ENCODE results near the gene DGCR8.

DGCR8 gene

DNA sequence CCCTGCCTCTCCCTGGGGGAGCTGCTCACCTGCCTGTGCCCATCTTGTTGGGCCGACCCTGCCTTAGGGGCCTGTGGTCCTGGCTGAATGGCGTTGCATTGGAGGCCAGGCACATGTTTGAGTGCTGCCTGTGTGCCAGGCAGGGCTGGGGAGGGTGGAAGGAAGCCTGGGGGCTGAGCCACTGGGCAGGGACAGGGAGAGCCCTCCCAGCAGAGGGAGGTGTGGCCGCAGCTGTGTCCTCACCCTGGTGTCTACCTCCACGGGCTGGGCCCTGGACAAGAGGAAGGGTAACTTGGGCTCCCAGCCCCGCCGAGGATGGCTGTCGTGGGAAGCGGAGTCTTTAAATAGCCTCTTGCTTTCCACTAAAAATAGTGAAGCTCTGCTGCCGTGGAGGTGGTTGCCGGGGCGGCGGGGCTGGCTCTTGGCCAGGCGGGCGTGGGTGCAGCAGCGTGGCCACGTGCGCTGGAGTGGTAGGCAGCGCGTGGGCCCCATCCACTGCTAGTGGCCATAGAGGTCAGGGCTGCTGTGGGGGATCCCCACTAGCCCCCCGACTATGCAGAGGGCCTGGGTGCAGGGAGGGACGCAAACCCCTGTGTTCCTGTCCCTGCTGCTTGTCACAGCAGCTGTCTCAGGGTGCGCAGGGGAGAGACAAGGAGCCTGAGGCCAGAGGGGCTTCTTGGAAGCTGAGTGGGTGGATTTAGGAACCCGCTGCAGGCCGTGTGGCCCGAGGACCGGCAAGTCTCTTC lies 57.8 kb downstream of the DGCR8 start:
- Histone ChIP-seq H2BK120ac (ENCODE audit: low read depth, low read length) (no peak overlapping the region), H3K4me2 (ENCODE audit: low read length) (no peak overlapping the region), H2AK5ac (ENCODE audit: low read length) (no peak overlapping the region), H3K79me2 (ENCODE audit: control insufficient read depth, insufficient read depth, low read length) (no peaks in the 10 kb centered on the region), H3K27ac (ENCODE audit: low read depth, low read length) (no peak overlapping the region), H4K5ac (ENCODE audit: low read length) (no peak overlapping the region), H2BK5ac (ENCODE audit: low read length) (no peak overlapping the region), H2BK15ac (replicated peaks; ENCODE audit: low read depth) (no peak overlapping the region), H3K56ac (ENCODE audit: low read length) (no peak overlapping the region), H3K18ac (ENCODE audit: low read length) (no peak overlapping the region), H3K27me3 (ENCODE audit: insufficient read depth, low read length, poor library complexity) (no peaks in the 10 kb centered on the region), H3K4ac (ENCODE audit: low read depth, low read length) (no peak overlapping the region), H3K36me3 (ENCODE audit: control insufficient read depth, insufficient read depth, low read length) (no peaks in the 10 kb centered on the region), H3K4me1 (ENCODE audit: control insufficient read depth, low read depth, low read length) (no peaks in the 10 kb centered on the region), H4K8ac (ENCODE audit: low read depth, low read length) (no peak overlapping the region), H3K4me3 (ENCODE audit: low read length) (no peak overlapping the region), H3K79me1 (ENCODE audit: low read length) (peaks cover 3% of the 10 kb centered on the region), H3K23ac (ENCODE audit: low read length) (no peak overlapping the region), H3K9ac (ENCODE audit: low read length) (no peak overlapping the region)
- no peak for DNase-seq
- WGBS (ENCODE audit: extremely low coverage, insufficient coverage, low lambda C conversion rate): no CpG with 5 or more reads among the region's 26 CpGs

DNA sequence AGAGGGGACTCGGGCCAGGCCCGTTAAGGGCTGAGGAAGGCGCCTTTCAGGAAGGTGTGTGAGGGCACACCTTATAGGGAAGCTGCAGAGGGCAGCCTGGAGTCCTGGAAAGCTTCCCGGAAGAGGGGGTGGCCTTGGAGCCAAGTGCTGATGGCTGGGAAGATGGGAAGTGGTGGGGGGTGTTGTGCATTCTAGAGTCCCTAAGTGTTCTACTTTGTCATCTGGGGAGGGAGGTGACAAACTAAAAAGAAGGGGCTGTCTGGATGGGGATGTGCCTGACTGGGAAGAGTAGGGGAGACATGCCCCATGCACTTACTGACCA lies 58.3 kb downstream of the DGCR8 start:
- no peaks in the 10 kb centered on the region for H3K79me2 ChIP-seq (ENCODE audit: control insufficient read depth, insufficient read depth, low read length)
- no peaks in the 10 kb centered on the region for H3K36me3 ChIP-seq (ENCODE audit: control insufficient read depth, insufficient read depth, low read length)
- H2BK5ac ChIP-seq (ENCODE audit: low read length): no peak overlapping the region
- H3K79me1 ChIP-seq (ENCODE audit: low read length): peaks cover 3% of the 10 kb centered on the region
- WGBS (ENCODE audit: extremely low coverage, insufficient coverage, low lambda C conversion rate): no CpG with 5 or more reads among the region's 4 CpGs
- DNase-seq: no peak
- H4K8ac ChIP-seq (ENCODE audit: low read depth, low read length): no peak overlapping the region
- H3K23ac ChIP-seq (ENCODE audit: low read length): no peak overlapping the region
- no peak overlapping the region for H3K4me3 ChIP-seq (ENCODE audit: low read length)
- H3K56ac ChIP-seq (ENCODE audit: low read length): no peak overlapping the region
- no peak overlapping the region for H3K4ac ChIP-seq (ENCODE audit: low read depth, low read length)
- H3K9ac ChIP-seq (ENCODE audit: low read length): no peak overlapping the region
- H3K4me1 ChIP-seq (ENCODE audit: control insufficient read depth, low read depth, low read length): no peaks in the 10 kb centered on the region
- H3K27ac ChIP-seq (ENCODE audit: low read depth, low read length): no peak overlapping the region
- H2AK5ac ChIP-seq (ENCODE audit: low read length): no peak overlapping the region
- H3K27me3 ChIP-seq (ENCODE audit: insufficient read depth, low read length, poor library complexity): no peaks in the 10 kb centered on the region
- H3K4me2 ChIP-seq (ENCODE audit: low read length): no peak overlapping the region
- H4K5ac ChIP-seq (ENCODE audit: low read length): no peak overlapping the region
- no peak overlapping the region for H2BK15ac ChIP-seq (replicated peaks; ENCODE audit: low read depth)
- H2BK120ac ChIP-seq (ENCODE audit: low read depth, low read length): no peak overlapping the region
- H3K18ac ChIP-seq (ENCODE audit: low read length): no peak overlapping the region

DNA sequence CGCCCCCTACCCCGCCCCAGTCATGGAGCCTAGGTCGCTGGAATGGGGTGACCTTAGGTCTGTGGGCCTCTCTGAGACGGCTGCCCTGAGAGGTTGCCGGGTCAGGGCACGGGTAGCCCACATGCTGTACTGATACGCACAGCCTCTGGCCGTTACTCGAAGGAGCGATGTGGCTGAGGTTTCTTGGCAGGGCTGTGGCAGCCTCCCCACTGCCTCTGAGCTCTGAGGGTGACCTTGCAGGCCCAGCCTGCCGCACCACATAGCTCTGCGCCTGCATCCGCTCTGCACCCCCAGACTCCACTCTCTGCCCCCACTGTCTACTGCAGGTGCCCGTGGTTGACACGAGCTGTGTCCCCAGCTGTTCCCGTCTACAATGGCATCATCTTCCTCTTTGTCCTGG lies 58.8 kb downstream of the DGCR8 start:
- H4K8ac ChIP-seq (ENCODE audit: low read depth, low read length): no peak overlapping the region
- H4K5ac ChIP-seq (ENCODE audit: low read length): no peak overlapping the region
- no peak overlapping the region for H2BK15ac ChIP-seq (replicated peaks; ENCODE audit: low read depth)
- no peak overlapping the region for H3K27ac ChIP-seq (ENCODE audit: low read depth, low read length)
- H3K4me1 ChIP-seq (ENCODE audit: control insufficient read depth, low read depth, low read length): no peaks in the 10 kb centered on the region
- no peak overlapping the region for H3K4me2 ChIP-seq (ENCODE audit: low read length)
- peaks cover 3% of the 10 kb centered on the region for H3K79me1 ChIP-seq (ENCODE audit: low read length)
- no peaks in the 10 kb centered on the region for H3K27me3 ChIP-seq (ENCODE audit: insufficient read depth, low read length, poor library complexity)
- no peak overlapping the region for H3K23ac ChIP-seq (ENCODE audit: low read length)
- no CpG with 5 or more reads among the region's 16 CpGs for WGBS (ENCODE audit: extremely low coverage, insufficient coverage, low lambda C conversion rate)
- no peak overlapping the region for H3K56ac ChIP-seq (ENCODE audit: low read length)
- H3K18ac ChIP-seq (ENCODE audit: low read length): no peak overlapping the region
- H2AK5ac ChIP-seq (ENCODE audit: low read length): no peak overlapping the region
- H3K36me3 ChIP-seq (ENCODE audit: control insufficient read depth, insufficient read depth, low read length): no peaks in the 10 kb centered on the region
- no peak overlapping the region for H2BK120ac ChIP-seq (ENCODE audit: low read depth, low read length)
- no peak overlapping the region for H3K4me3 ChIP-seq (ENCODE audit: low read length)
- no peak overlapping the region for H2BK5ac ChIP-seq (ENCODE audit: low read length)
- no peak for DNase-seq
- no peaks in the 10 kb centered on the region for H3K79me2 ChIP-seq (ENCODE audit: control insufficient read depth, insufficient read depth, low read length)
- no peak overlapping the region for H3K9ac ChIP-seq (ENCODE audit: low read length)
- H3K4ac ChIP-seq (ENCODE audit: low read depth, low read length): no peak overlapping the region

DNA sequence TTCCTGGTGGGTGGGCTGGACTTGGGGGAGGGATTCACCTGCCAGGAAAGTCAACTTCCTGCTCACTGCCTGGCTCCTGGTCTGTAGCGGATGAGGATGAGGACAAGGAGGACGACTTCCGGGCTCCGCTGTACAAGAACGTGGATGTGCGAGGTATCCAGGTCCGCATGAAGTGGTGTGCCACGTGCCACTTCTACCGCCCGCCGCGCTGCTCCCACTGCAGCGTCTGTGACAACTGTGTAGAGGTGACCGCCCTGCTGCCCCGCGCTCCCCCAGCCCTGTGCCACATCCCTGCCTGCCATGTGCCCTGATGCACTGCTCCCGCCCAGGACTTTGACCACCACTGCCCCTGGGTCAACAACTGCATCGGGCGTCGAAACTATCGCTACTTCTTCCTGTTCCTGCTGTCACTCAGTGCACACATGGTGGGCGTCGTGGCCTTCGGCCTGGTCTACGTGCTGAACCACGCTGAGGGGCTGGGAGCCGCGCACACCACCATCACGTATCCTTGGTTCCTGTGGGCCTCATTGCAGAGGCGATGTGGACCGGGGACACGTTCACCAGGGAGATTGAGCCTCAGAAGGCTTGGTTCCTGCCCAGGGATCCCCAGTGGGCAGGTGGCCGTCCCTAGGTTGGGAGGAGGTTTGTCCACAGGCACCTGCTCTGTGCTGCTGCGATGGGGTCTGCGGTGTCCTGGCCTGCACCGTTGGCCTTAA lies 59.5 kb downstream of the DGCR8 start:
- no peak overlapping the region for H3K18ac ChIP-seq (ENCODE audit: low read length)
- H3K79me2 ChIP-seq (ENCODE audit: control insufficient read depth, insufficient read depth, low read length): no peaks in the 10 kb centered on the region
- H2BK5ac ChIP-seq (ENCODE audit: low read length): no peak overlapping the region
- no peaks in the 10 kb centered on the region for H3K27me3 ChIP-seq (ENCODE audit: insufficient read depth, low read length, poor library complexity)
- H2BK15ac ChIP-seq (replicated peaks; ENCODE audit: low read depth): no peak overlapping the region
- H3K27ac ChIP-seq (ENCODE audit: low read depth, low read length): no peak overlapping the region
- peaks cover 3% of the 10 kb centered on the region for H3K79me1 ChIP-seq (ENCODE audit: low read length)
- H4K8ac ChIP-seq (ENCODE audit: low read depth, low read length): no peak overlapping the region
- no peak overlapping the region for H3K4ac ChIP-seq (ENCODE audit: low read depth, low read length)
- no peak overlapping the region for H3K23ac ChIP-seq (ENCODE audit: low read length)
- no peak for DNase-seq
- no peak overlapping the region for H2BK120ac ChIP-seq (ENCODE audit: low read depth, low read length)
- H4K5ac ChIP-seq (ENCODE audit: low read length): no peak overlapping the region
- whole genome bisulfite sequencing (ENCODE audit: extremely low coverage, insufficient coverage, low lambda C conversion rate): no CpG with 5 or more reads among the region's 36 CpGs
- no peak overlapping the region for H3K9ac ChIP-seq (ENCODE audit: low read length)
- H3K4me2 ChIP-seq (ENCODE audit: low read length): no peak overlapping the region
- H3K4me1 ChIP-seq (ENCODE audit: control insufficient read depth, low read depth, low read length): no peaks in the 10 kb centered on the region
- H3K4me3 ChIP-seq (ENCODE audit: low read length): no peak overlapping the region
- H2AK5ac ChIP-seq (ENCODE audit: low read length): no peak overlapping the region
- H3K36me3 ChIP-seq (ENCODE audit: control insufficient read depth, insufficient read depth, low read length): no peaks in the 10 kb centered on the region
- H3K56ac ChIP-seq (ENCODE audit: low read length): no peak overlapping the region

DNA sequence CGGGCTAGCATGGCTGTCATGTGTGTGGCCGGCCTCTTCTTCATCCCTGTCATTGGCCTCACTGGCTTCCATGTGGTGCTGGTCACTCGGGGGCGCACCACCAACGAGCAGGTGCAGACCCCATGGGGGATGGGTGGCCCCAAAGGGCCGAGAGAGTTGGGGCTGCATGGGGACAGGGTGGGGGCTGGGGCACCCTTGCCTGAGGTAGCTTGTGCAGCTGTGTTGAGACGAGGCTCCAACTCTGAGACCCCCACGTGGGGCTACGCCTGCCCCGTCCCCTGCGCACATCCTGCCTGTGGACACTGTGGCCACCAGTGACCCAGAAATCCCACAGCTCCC lies 60.0 kb downstream of the DGCR8 start:
- no peak overlapping the region for H4K8ac ChIP-seq (ENCODE audit: low read depth, low read length)
- no peak for DNase-seq
- no peak overlapping the region for H4K5ac ChIP-seq (ENCODE audit: low read length)
- no peak overlapping the region for H3K23ac ChIP-seq (ENCODE audit: low read length)
- no peaks in the 10 kb centered on the region for H3K4me1 ChIP-seq (ENCODE audit: control insufficient read depth, low read depth, low read length)
- H2AK5ac ChIP-seq (ENCODE audit: low read length): no peak overlapping the region
- peaks cover 3% of the 10 kb centered on the region for H3K79me1 ChIP-seq (ENCODE audit: low read length)
- H3K18ac ChIP-seq (ENCODE audit: low read length): no peak overlapping the region
- H3K4ac ChIP-seq (ENCODE audit: low read depth, low read length): no peak overlapping the region
- WGBS (ENCODE audit: extremely low coverage, insufficient coverage, low lambda C conversion rate): no CpG with 5 or more reads among the region's 11 CpGs
- no peak overlapping the region for H3K56ac ChIP-seq (ENCODE audit: low read length)
- H3K27me3 ChIP-seq (ENCODE audit: insufficient read depth, low read length, poor library complexity): no peaks in the 10 kb centered on the region
- H2BK120ac ChIP-seq (ENCODE audit: low read depth, low read length): no peak overlapping the region
- H2BK15ac ChIP-seq (replicated peaks; ENCODE audit: low read depth): no peak overlapping the region
- no peaks in the 10 kb centered on the region for H3K79me2 ChIP-seq (ENCODE audit: control insufficient read depth, insufficient read depth, low read length)
- no peaks in the 10 kb centered on the region for H3K36me3 ChIP-seq (ENCODE audit: control insufficient read depth, insufficient read depth, low read length)
- H3K4me3 ChIP-seq (ENCODE audit: low read length): no peak overlapping the region
- no peak overlapping the region for H2BK5ac ChIP-seq (ENCODE audit: low read length)
- H3K27ac ChIP-seq (ENCODE audit: low read depth, low read length): no peak overlapping the region
- no peak overlapping the region for H3K9ac ChIP-seq (ENCODE audit: low read length)
- no peak overlapping the region for H3K4me2 ChIP-seq (ENCODE audit: low read length)

DNA sequence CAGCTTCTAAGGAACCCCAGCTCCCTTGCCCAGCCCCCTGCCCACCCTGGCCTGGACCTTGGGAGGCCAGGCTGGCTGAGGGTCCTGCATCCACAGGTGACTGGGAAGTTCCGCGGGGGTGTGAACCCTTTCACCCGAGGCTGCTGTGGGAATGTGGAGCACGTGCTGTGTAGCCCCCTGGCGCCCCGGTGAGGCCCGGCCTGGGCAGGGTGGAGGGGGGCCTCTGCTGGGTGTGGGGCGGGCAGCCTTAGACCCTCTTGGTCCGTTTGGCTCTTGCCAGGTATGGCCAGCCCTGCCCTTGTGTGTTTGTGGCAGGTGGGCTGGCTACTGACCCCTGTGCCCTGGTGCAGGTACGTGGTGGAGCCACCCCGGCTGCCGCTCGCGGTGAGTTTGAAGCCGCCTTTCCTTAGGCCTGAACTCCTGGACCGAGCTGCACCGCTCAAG lies 60.5 kb downstream of the DGCR8 start:
- H3K27me3 ChIP-seq (ENCODE audit: insufficient read depth, low read length, poor library complexity): no peaks in the 10 kb centered on the region
- H3K4me3 ChIP-seq (ENCODE audit: low read length): no peak overlapping the region
- H4K8ac ChIP-seq (ENCODE audit: low read depth, low read length): no peak overlapping the region
- no peak overlapping the region for H3K9ac ChIP-seq (ENCODE audit: low read length)
- H3K18ac ChIP-seq (ENCODE audit: low read length): no peak overlapping the region
- H3K36me3 ChIP-seq (ENCODE audit: control insufficient read depth, insufficient read depth, low read length): no peaks in the 10 kb centered on the region
- H3K79me1 ChIP-seq (ENCODE audit: low read length): peaks cover 3% of the 10 kb centered on the region
- no peak overlapping the region for H3K27ac ChIP-seq (ENCODE audit: low read depth, low read length)
- no peak overlapping the region for H3K56ac ChIP-seq (ENCODE audit: low read length)
- no peak for DNase-seq
- no peak overlapping the region for H4K5ac ChIP-seq (ENCODE audit: low read length)
- H3K4me2 ChIP-seq (ENCODE audit: low read length): no peak overlapping the region
- no peak overlapping the region for H2AK5ac ChIP-seq (ENCODE audit: low read length)
- no peaks in the 10 kb centered on the region for H3K79me2 ChIP-seq (ENCODE audit: control insufficient read depth, insufficient read depth, low read length)
- H3K4ac ChIP-seq (ENCODE audit: low read depth, low read length): no peak overlapping the region
- no peak overlapping the region for H2BK15ac ChIP-seq (replicated peaks; ENCODE audit: low read depth)
- H2BK5ac ChIP-seq (ENCODE audit: low read length): no peak overlapping the region
- no peaks in the 10 kb centered on the region for H3K4me1 ChIP-seq (ENCODE audit: control insufficient read depth, low read depth, low read length)
- no CpG with 5 or more reads among the region's 17 CpGs for WGBS (ENCODE audit: extremely low coverage, insufficient coverage, low lambda C conversion rate)
- no peak overlapping the region for H3K23ac ChIP-seq (ENCODE audit: low read length)
- H2BK120ac ChIP-seq (ENCODE audit: low read depth, low read length): no peak overlapping the region

Data from mesendoderm (in vitro differentiated cells).